GM10266 (cell line): ENCODE results near the gene DBX1.
A peak's percentile ranks its signal among the peaks of the same experiment; 100 is the strongest.

Experiments
- DNase-seq: peaks from one replicate; pipeline ENCODE4 v3.0.0; 2012; ENCODE audit errors: extremely low spot score
- CTCF ChIP-seq: IDR thresholded peaks from 2 replicates; pipeline ENCODE4 v1.5.1; 2012; ENCODE audit warnings: mild to moderate bottlenecking, low read depth; ENCODE audit not compliant: control insufficient read depth, insufficient read depth; ENCODE audit errors: missing control alignments

The DBX1 gene

GRCh38 chr11:20127671-20128527 is 32.4 kb downstream of the DBX1 start:
- DNase-seq, result peak; percentile 69
- peak; percentile 88 for TF ChIP-seq CTCF

- no peak for TF ChIP-seq CTCF
- DNase-seq, result no peak
Measured at GRCh38 chr11:20126724-20127123, 33.6 kb downstream of the DBX1 start.

- no peak for DNase-seq
- no peak for TF ChIP-seq CTCF
Measured at GRCh38 chr11:20125927-20126326, 34.3 kb downstream of the DBX1 start.

GRCh38 chr11:20122131-20122530 is 38.1 kb downstream of the DBX1 start:
- TF ChIP-seq CTCF, result no peak
- no peak for DNase-seq

GRCh38 chr11:20120134-20120925 is 39.9 kb downstream of the DBX1 start:
- DNase-seq, result no peak
- no peak for TF ChIP-seq CTCF

GRCh38 chr11:20119315-20119714 is 41.0 kb downstream of the DBX1 start:
- no peak for DNase-seq
- no peak for TF ChIP-seq CTCF

- DNase-seq, result no peak
- TF ChIP-seq CTCF, result no peak
Measured at GRCh38 chr11:20118209-20118608, 42.1 kb downstream of the DBX1 start.
